Neuronal stem cell (in vitro differentiated cells): ENCODE results near the gene IL1RN.

ENCODE experiments used
- DNase-seq: peaks from one replicate; pipeline ENCODE4 v3.0.0-alpha.2; 2013; ENCODE audit warnings: low spot score
- H2AFZ ChIP-seq: one replicate; pipeline ENCODE4 v1.6.1; 2013; ENCODE audit warnings: mild to moderate bottlenecking, low read length, inconsistent platforms
- H2AK5ac ChIP-seq: 2 replicates; pipeline ENCODE4 v1.6.1; 2013; ENCODE audit warnings: low read depth, mild to moderate bottlenecking, inconsistent platforms, low read length, moderate library complexity, mixed read lengths
- H2BK120ac ChIP-seq: 2 replicates; pipeline ENCODE4 v1.6.1; 2013; ENCODE audit warnings: low read depth, mild to moderate bottlenecking, inconsistent platforms, low read length, moderate library complexity, mixed read lengths
- H2BK12ac ChIP-seq: one replicate; pipeline ENCODE4 v1.6.1; 2013; ENCODE audit warnings: low read length, inconsistent platforms
- H2BK15ac ChIP-seq: 2 replicates; pipeline ENCODE4 v1.6.1; 2013; ENCODE audit warnings: mild to moderate bottlenecking, low read length, inconsistent platforms, mixed read lengths
- H2BK5ac ChIP-seq: one replicate; pipeline ENCODE4 v1.6.1; 2013; ENCODE audit warnings: inconsistent platforms, mild to moderate bottlenecking, low read length, moderate library complexity
- H3K14ac ChIP-seq: one replicate; pipeline ENCODE4 v1.6.1; 2013; ENCODE audit warnings: low read length, inconsistent platforms
- H3K18ac ChIP-seq: 2 replicates; pipeline ENCODE4 v1.6.1; 2013; ENCODE audit warnings: low read length, inconsistent platforms
- H3K23ac ChIP-seq: 2 replicates; pipeline ENCODE4 v1.6.1; 2013; ENCODE audit warnings: low read depth, mild to moderate bottlenecking, mixed read lengths, low read length, inconsistent platforms; ENCODE audit not compliant: poor library complexity
- H3K27ac ChIP-seq: replicated peaks from 3 replicates; pipeline ENCODE4 v1.5.1; 2013; ENCODE audit warnings: low read length, inconsistent platforms
- H3K27me3 ChIP-seq, 3 experiments: 2 replicates each; pipeline ENCODE4 v1.6.1; 2013; ENCODE audit warnings: low read length in 3 of 3, mild to moderate bottlenecking in 2 of 3, inconsistent platforms in 1 of 3, low read depth in 1 of 3, mixed read lengths in 1 of 3, moderate library complexity in 1 of 3; ENCODE audit not compliant: control insufficient read depth in 3 of 3, insufficient read depth in 3 of 3
- H3K36me3 ChIP-seq, 2 donors: replicated peaks in 1 of 2; 2 replicates each; pipeline ENCODE4 v1.6.1; 2013; ENCODE audit warnings: low read length in 2 of 2; ENCODE audit not compliant: control insufficient read depth in 2 of 2, insufficient read depth in 2 of 2
- H3K4ac ChIP-seq: 2 replicates; pipeline ENCODE4 v1.6.1; 2013; ENCODE audit warnings: inconsistent platforms, mild to moderate bottlenecking, low read length, moderate library complexity
- H3K4me1 ChIP-seq, 2 donors: 1 replicate in 1 of 2; 2 replicates in 1 of 2; pipeline ENCODE4 v1.6.1; 2013; ENCODE audit warnings: low read length in 2 of 2, low read depth in 1 of 2; ENCODE audit not compliant: control insufficient read depth in 2 of 2, insufficient read depth in 1 of 2
- H3K4me2 ChIP-seq: one replicate; pipeline ENCODE4 v1.6.1; 2013; ENCODE audit warnings: mild to moderate bottlenecking, low read length, inconsistent platforms; ENCODE audit not compliant: insufficient read depth, poor library complexity, severe bottlenecking
- H3K4me3 ChIP-seq, 2 donors: 2 replicates each; pipeline ENCODE4 v1.5.1; 2013; ENCODE audit warnings: low read length in 2 of 2, mild to moderate bottlenecking in 2 of 2, inconsistent platforms in 1 of 2, moderate library complexity in 1 of 2
- H3K79me1 ChIP-seq: one replicate; pipeline ENCODE4 v1.6.1; 2013; ENCODE audit warnings: low read depth, mild to moderate bottlenecking, inconsistent platforms, low read length, moderate library complexity
- H3K9ac ChIP-seq: one replicate; pipeline ENCODE4 v1.6.1; 2013; ENCODE audit warnings: mild to moderate bottlenecking, low read depth, low read length, inconsistent platforms; ENCODE audit not compliant: poor library complexity
- H3K9me3 ChIP-seq, 2 donors: replicated peaks in 1 of 2; 2 replicates each; pipeline versions ENCODE3 to v1.6.1; 2013; ENCODE audit warnings: low read length in 2 of 2, mild to moderate bottlenecking in 2 of 2, inconsistent platforms in 1 of 2, low read depth in 1 of 2, mixed read lengths in 1 of 2, moderate library complexity in 1 of 2; ENCODE audit not compliant: control insufficient read depth in 2 of 2, insufficient read depth in 1 of 2
- H4K8ac ChIP-seq: one replicate; pipeline ENCODE4 v1.6.1; 2013; ENCODE audit warnings: low read depth, mild to moderate bottlenecking, inconsistent platforms, low read length, moderate library complexity
- H4K91ac ChIP-seq: one replicate; pipeline ENCODE4 v1.6.1; 2013; ENCODE audit warnings: low read length, low read depth, mild to moderate bottlenecking, inconsistent platforms; ENCODE audit not compliant: poor library complexity
- whole genome bisulfite sequencing, 2 donors: extraction: QIAGEN DNeasy Blood & Tissue Kit; methylation state at CpG; one replicate each; pipeline ENCODE4 v1.1.7; 2013; ENCODE audit warnings: missing lambda C conversion rate in 2 of 2, mixed read lengths in 1 of 2; ENCODE audit not compliant: insufficient read length in 2 of 2, insufficient replicate concordance in 1 of 2; ENCODE audit errors: extremely low coverage in 2 of 2; 5-methylcytosine and 5-hydroxymethylcytosine counted together

Gene IL1RN

DNA sequence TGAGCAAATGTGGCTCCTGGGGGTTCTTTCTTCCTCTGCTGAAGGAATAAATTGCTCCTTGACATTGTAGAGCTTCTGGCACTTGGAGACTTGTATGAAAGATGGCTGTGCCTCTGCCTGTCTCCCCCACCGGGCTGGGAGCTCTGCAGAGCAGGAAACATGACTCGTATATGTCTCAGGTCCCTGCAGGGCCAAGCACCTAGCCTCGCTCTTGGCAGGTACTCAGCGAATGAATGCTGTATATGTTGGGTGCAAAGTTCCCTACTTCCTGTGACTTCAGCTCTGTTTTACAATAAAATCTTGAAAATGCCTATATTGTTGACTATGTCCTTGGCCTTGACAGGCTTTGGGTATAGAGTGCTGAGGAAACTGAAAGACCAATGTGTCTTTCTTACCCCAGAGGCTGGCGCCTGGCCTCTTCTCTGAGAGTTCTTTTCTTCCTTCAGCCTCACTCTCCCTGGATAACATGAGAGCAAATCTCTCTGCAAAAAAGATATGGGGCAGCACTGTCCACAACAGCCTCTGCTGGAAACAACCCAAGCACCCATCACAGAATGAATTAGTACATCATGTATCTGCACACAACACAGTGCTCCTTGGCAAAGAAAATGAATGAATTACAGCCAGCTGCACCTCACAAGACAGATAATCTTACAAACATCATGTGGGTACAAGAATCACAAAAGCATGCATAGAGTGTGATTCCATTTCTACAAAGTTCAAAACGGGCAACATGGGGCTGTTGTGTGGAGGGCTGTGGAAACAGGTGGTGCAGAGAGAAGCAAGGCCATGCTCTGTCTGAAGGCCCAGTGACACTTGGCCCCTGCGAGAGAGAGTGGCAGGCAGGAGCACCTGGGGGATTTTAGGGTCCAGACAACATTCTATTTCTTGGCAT is 6.6 kb downstream of the IL1RN start:
- H3K36me3 ChIP-seq: no peaks in the 10 kb centered on the region
- no peak overlapping the region for H2BK12ac ChIP-seq
- no peak overlapping the region for H3K27ac ChIP-seq
- H4K8ac ChIP-seq: no peak overlapping the region
- H3K27me3 ChIP-seq: peaks cover 0 to 32% (median 2%) of the 10 kb centered on the region in 3 experiments
- H3K14ac ChIP-seq: no peak overlapping the region
- no peak overlapping the region for H3K18ac ChIP-seq
- WGBS, 2 donors: no CpG with 5 or more reads among the region's 7 CpGs
- no peak overlapping the region for H2AFZ ChIP-seq
- H2BK15ac ChIP-seq: no peak overlapping the region
- H3K4me3 ChIP-seq: no peak overlapping the region
- H2BK120ac ChIP-seq: no peak overlapping the region
- no peak overlapping the region for H3K23ac ChIP-seq
- H4K91ac ChIP-seq: no peak overlapping the region
- no peak overlapping the region for H3K9ac ChIP-seq
- H2BK5ac ChIP-seq: no peak overlapping the region
- no peak for DNase-seq
- H3K79me1 ChIP-seq: no peaks in the 10 kb centered on the region
- no peaks in the 10 kb centered on the region for H3K9me3 ChIP-seq
- no peaks in the 10 kb centered on the region for H3K4me1 ChIP-seq
- H2AK5ac ChIP-seq: no peak overlapping the region
- no peak overlapping the region for H3K4ac ChIP-seq
- no peak overlapping the region for H3K4me2 ChIP-seq

DNA sequence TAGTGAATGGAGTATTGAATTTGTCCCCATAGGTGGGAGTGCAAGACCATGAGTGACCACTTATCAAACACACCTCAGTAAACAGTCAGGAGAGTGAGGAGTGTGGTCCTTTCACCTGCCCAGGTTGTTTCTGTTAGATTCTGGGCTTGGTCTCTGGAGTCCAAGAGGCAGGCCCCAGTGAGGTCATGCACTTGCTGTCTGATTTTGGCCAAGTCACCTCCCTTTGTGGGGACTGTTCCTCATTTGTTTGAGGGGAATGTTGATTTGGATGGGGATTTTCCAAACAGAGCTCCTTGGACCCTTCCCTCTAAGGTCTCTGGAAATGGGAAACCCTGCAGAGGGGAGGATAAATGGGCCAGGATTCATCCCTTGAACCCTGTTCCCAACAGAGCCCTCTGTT is 7.3 kb downstream of the IL1RN start:
- DNase-seq: no peak
- H3K4ac ChIP-seq: no peak overlapping the region
- H3K9me3 ChIP-seq: no peaks in the 10 kb centered on the region
- H3K4me2 ChIP-seq: no peak overlapping the region
- H3K27me3 ChIP-seq: peaks cover 0 to 26% (median 0%) of the 10 kb centered on the region in 3 experiments
- H2BK15ac ChIP-seq: no peak overlapping the region
- H3K18ac ChIP-seq: no peak overlapping the region
- no peak overlapping the region for H2BK5ac ChIP-seq
- no peak overlapping the region for H3K4me3 ChIP-seq
- H3K23ac ChIP-seq: no peak overlapping the region
- H3K36me3 ChIP-seq: no peaks in the 10 kb centered on the region
- no peaks in the 10 kb centered on the region for H3K79me1 ChIP-seq
- no peak overlapping the region for H3K9ac ChIP-seq
- H2BK120ac ChIP-seq: no peak overlapping the region
- no peak overlapping the region for H2AFZ ChIP-seq
- no peak overlapping the region for H2BK12ac ChIP-seq
- no peak overlapping the region for H3K27ac ChIP-seq
- no peaks in the 10 kb centered on the region for H3K4me1 ChIP-seq
- no peak overlapping the region for H4K91ac ChIP-seq
- no peak overlapping the region for H2AK5ac ChIP-seq
- no peak overlapping the region for H3K14ac ChIP-seq
- H4K8ac ChIP-seq: no peak overlapping the region

DNA sequence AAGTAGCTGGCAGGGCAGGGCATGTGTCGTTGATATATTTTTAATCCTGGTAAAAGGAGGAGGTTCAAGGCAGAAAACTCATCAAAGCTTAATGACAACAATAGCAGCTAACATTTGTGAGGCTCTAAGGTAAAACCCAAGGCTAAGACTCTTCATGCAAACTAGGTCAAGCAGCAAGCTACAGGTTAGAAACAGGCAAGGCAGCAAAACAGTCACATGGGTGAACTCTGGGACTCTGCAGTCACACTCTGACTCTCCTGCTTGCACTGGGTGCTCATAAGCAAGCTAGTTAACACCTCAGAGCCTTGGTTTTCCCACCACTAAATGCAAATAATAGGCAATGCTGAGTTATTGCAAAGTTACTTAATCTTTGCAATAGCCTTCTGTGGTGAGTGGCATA is 7.9 kb downstream of the IL1RN start:
- Histone ChIP-seq H3K27ac (no peak overlapping the region), H2BK12ac (no peak overlapping the region), H3K27me3 (peaks cover 0 to 21% (median 0%) of the 10 kb centered on the region in 3 experiments), H4K8ac (no peak overlapping the region), H3K79me1 (no peaks in the 10 kb centered on the region), H3K9ac (no peak overlapping the region), H3K14ac (no peak overlapping the region), H2AK5ac (no peak overlapping the region), H3K18ac (no peak overlapping the region), H3K4ac (no peak overlapping the region), H3K4me1 (no peaks in the 10 kb centered on the region), H4K91ac (no peak overlapping the region), H3K9me3 (no peaks in the 10 kb centered on the region), H2BK15ac (no peak overlapping the region), H3K23ac (no peak overlapping the region), H2AFZ (no peak overlapping the region), H3K36me3 (no peaks in the 10 kb centered on the region), H2BK5ac (no peak overlapping the region), H3K4me3 (no peak overlapping the region), H3K4me2 (no peak overlapping the region), H2BK120ac (no peak overlapping the region)
- DNase-seq: no peak
- no CpG with 5 or more reads among the region's 1 CpG for WGBS, 2 donors

DNA sequence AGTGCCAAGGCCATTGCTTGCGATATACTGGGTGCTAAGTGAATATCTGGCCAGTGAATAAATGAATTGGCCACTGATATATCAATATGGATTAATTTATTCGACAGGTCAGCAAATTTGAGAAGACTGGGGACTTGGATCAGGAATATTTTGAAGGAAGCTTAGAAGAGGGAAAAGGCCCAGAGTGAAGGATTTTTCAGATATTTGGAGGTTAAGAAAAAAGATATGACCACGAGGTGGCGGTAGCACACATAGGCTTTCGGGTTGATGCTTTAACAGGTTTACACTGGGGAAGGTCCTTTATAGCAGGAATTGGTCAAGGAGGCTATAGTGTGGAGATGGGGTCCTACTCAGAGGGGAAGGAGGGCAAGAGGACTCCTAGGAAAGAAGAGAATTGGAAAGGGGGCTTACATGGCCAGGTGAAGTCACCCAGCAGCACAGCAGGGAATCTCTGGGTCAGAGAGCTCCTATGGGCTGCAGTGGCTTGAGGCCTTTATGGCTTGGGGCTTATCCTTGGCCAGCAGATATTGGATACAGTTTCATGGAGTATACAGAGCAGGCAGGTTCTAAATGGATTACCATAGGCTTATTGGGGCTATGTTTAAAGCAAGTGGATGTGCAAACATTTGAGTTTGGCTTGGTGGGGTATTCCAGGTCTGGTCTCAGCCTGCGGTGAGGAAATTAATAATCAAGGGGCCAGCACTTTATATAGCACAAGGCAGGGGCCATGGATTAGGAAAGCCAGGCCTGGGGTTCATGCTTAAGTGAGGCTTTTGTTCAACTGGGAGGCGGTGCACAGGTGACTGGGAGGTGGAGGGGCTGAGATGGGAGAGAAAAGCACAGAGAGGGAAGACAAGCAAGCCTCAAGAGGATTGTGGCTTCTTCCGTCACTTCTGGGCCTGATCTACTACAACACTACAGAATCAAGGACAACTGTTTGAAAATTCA is 9.7 kb downstream of the IL1RN start:
- no peak overlapping the region for H3K4ac ChIP-seq
- H2BK120ac ChIP-seq: no peak overlapping the region
- H3K36me3 ChIP-seq: no peaks in the 10 kb centered on the region
- H2AFZ ChIP-seq: no peak overlapping the region
- no peak overlapping the region for H3K9ac ChIP-seq
- H3K27me3 ChIP-seq: peaks cover 0 to 23% (median 0%) of the 10 kb centered on the region in 3 experiments
- H2BK5ac ChIP-seq: no peak overlapping the region
- H3K4me2 ChIP-seq: no peak overlapping the region
- no peaks in the 10 kb centered on the region for H3K9me3 ChIP-seq
- H2BK15ac ChIP-seq: no peak overlapping the region
- no peak overlapping the region for H3K14ac ChIP-seq
- DNase-seq: peak; percentile 48
- H3K27ac ChIP-seq: no peak overlapping the region
- no peak overlapping the region for H2AK5ac ChIP-seq
- H3K79me1 ChIP-seq: no peaks in the 10 kb centered on the region
- no peak overlapping the region for H3K23ac ChIP-seq
- H3K18ac ChIP-seq: no peak overlapping the region
- WGBS, 2 donors: no CpG with 5 or more reads among the region's 8 CpGs
- no peak overlapping the region for H4K91ac ChIP-seq
- H2BK12ac ChIP-seq: no peak overlapping the region
- no peak overlapping the region for H3K4me3 ChIP-seq
- no peaks in the 10 kb centered on the region for H3K4me1 ChIP-seq
- H4K8ac ChIP-seq: no peak overlapping the region
